NT2/D1 (cell line): ENCODE data around the gene ZBTB44.

Source experiments
- SUZ12 ChIP-seq: IDR thresholded peaks from 2 replicates; pipeline ENCODE4 v1.6.1; 2011; ENCODE audit not compliant: insufficient read length, insufficient read depth; ENCODE audit errors: extremely low read depth
- YY1 ChIP-seq: IDR thresholded peaks from 2 replicates; pipeline ENCODE4 v1.6.1; 2011; ENCODE audit not compliant: insufficient read length, insufficient read depth

GRCh38 chr11:130327716-130328115, 13.0 kb upstream of the ZBTB44 start:
- no peak for TF ChIP-seq SUZ12
- TF ChIP-seq YY1 = no peak
